Suprapubic skin (tissue), 4 donors: ENCODE measurements around the gene FLVCR1. TPM values are rescaled to one million over a fixed set of nuclear protein-coding genes. Genes with fewer than 3 reads are reported as not detected.

Experiments
- DNase-seq, 2 donors: peaks; one replicate each; pipeline ENCODE4 v3.0.0-alpha.2; 2019; ENCODE audit warnings: low spot score in 2 of 2
- H3K27ac ChIP-seq: fragments of 200-600 bp; sonication (generic); one replicate; pipeline ENCODE4 v1.5.1; 2019
- H3K27me3 ChIP-seq: fragments of 200-600 bp; sonication (generic); one replicate; pipeline ENCODE4 v1.5.1; 2019
- H3K36me3 ChIP-seq: fragments of 200-600 bp; sonication (generic); one replicate; pipeline ENCODE4 v1.5.1; 2019
- H3K4me1 ChIP-seq: fragments of 200-600 bp; sonication (generic); one replicate; pipeline ENCODE4 v1.5.1; 2019
- H3K4me3 ChIP-seq: fragments of 200-600 bp; sonication (generic); one replicate; pipeline ENCODE4 v1.5.1; 2019; ENCODE audit warnings: mild to moderate bottlenecking
- H3K9me3 ChIP-seq: fragments of 200-600 bp; sonication (generic); one replicate; pipeline ENCODE4 v1.5.1; 2019
- CTCF ChIP-seq, 2 donors: fragments of 200-600 bp in 1 of 2; fragments of 450-650 bp in 1 of 2; sonication (generic) in 1 of 2; IDR thresholded peaks; one replicate each; pipeline ENCODE4 v1.5.1; 2016 to 2019; ENCODE audit warnings: antibody characterized with exemption in 2 of 2, mild to moderate bottlenecking in 1 of 2, moderate library complexity in 1 of 2
- EP300 ChIP-seq: sonication (generic); formaldehyde crosslinking; IDR thresholded peaks from one replicate; pipeline ENCODE4 v1.6.1; 2017; ENCODE audit warnings: antibody characterized with exemption
- POLR2A ChIP-seq, 2 donors: fragments of 450-650 bp; IDR thresholded peaks; one replicate each; pipeline ENCODE4 v1.6.1; 2017; ENCODE audit warnings: antibody characterized with exemption in 2 of 2, mild to moderate bottlenecking in 2 of 2, moderate library complexity in 2 of 2
- POLR2AphosphoS5 ChIP-seq, 3 donors: sonication (generic); formaldehyde crosslinking; IDR thresholded peaks; one replicate each; pipeline ENCODE4 v1.6.1; 2017; ENCODE audit warnings: antibody characterized with exemption in 3 of 3
- WGBS: methylation state at CpG from one replicate; pipeline ENCODE4 v1.1.5; 2018; 5-methylcytosine and 5-hydroxymethylcytosine counted together
- total RNA-seq, 4 donors: library from RNA; depleted of rRNA; stranded (reverse); fragments of >200 nt; gene quantifications; one replicate each; pipeline ENCODE4 v1.1.0, GENCODE V29; 2016

FLVCR1 gene
- total RNA-seq, 4 donors from 2014 or later = 4.3 to 8.5 (median 6.3) TPM

DNA sequence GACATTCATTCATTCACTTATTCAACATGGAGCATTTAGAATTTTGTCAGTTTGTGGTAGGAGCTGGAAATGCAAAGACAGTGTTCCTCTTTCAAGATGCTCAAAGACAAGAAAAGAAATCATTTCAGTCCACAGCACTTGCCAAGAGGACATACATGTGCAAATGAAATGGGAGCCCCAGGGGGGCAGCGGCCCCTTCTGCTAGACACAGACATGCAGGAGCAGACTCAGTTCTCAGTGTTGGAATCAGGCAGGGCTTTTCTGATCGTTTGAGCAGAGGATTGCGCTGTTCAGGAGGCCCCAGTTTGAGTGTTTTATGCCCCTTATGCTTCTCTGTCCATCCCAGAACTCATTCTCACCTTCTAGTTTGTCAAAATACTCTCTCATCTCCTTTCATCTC, 56.7 kb downstream of the FLVCR1 start:
- DNase-seq = no peak
- H3K27me3 ChIP-seq = no peaks in the 10 kb centered on the region
- no peaks in the 10 kb centered on the region for H3K9me3 ChIP-seq
- WGBS = 61% methylated on average over 3 of the region's 3 CpGs
- no peak for TF ChIP-seq EP300
- no peak for TF ChIP-seq POLR2A (IDR thresholded peaks at IDR 0.05)
- no peak for TF ChIP-seq POLR2AphosphoS5 (IDR thresholded peaks at IDR 0.05)
- H3K4me3 ChIP-seq = no peak overlapping the region
- no peak overlapping the region for H3K27ac ChIP-seq
- no peaks in the 10 kb centered on the region for H3K36me3 ChIP-seq
- H3K4me1 ChIP-seq = peaks cover 9% of the 10 kb centered on the region

GRCh38 chr1:212915245-212916091, 57.4 kb downstream of the FLVCR1 start:
- Histone ChIP-seq H3K27ac (no peak overlapping the region), H3K4me3 (no peak overlapping the region), H3K9me3 (no peaks in the 10 kb centered on the region), H3K27me3 (no peaks in the 10 kb centered on the region), H3K36me3 (no peaks in the 10 kb centered on the region), H3K4me1 (peaks cover 9% of the 10 kb centered on the region)
- no peak for TF ChIP-seq POLR2A (IDR thresholded peaks at IDR 0.05)
- no peak for TF ChIP-seq CTCF (IDR thresholded peaks at IDR 0.05)
- no peak for TF ChIP-seq POLR2AphosphoS5 (IDR thresholded peaks at IDR 0.05)
- no peak for TF ChIP-seq EP300
- no peak for DNase-seq
- WGBS = 79% methylated on average over 12 of the region's 13 CpGs

- no peak overlapping the region for H3K27ac ChIP-seq
- TF ChIP-seq POLR2A (IDR thresholded peaks at IDR 0.05) (no peak), POLR2AphosphoS5 (IDR thresholded peaks at IDR 0.05) (no peak), EP300 (no peak), CTCF (IDR thresholded peaks at IDR 0.05) (no peak)
- H3K4me3 ChIP-seq = peak overlapping the region; percentile 26
- no peak for DNase-seq
- WGBS = 14% methylated on average over 23 of the region's 23 CpGs
- no peaks in the 10 kb centered on the region for H3K27me3 ChIP-seq
- H3K36me3 ChIP-seq = no peaks in the 10 kb centered on the region
- peaks cover 9% of the 10 kb centered on the region for H3K4me1 ChIP-seq
- H3K9me3 ChIP-seq = no peaks in the 10 kb centered on the region
These were observed 58.5 kb downstream of the FLVCR1 start for GRCh38 chr1:212916481-212917133.

DNA sequence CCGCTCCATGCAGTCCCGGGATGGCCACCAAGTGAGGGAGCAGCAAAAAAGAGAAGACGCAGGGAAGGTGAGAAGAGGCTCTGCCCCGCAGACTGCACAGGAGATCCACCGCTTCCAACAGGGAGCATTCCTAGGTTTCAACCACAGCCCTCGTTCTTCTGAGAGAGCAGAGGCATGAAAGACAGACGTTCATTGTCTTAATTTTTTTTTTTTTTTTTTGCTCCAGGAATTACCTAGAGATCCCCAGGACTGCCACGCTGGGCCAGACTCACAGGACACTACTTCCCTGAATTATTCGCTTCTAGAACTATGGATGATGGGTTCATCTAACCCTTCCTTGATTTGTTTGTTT, 59.0 kb downstream of the FLVCR1 start:
- Histone ChIP-seq H3K36me3 (no peaks in the 10 kb centered on the region), H3K4me3 (peak overlapping the region; percentile 26), H3K9me3 (no peaks in the 10 kb centered on the region), H3K4me1 (peaks cover 9% of the 10 kb centered on the region), H3K27ac (no peak overlapping the region), H3K27me3 (no peaks in the 10 kb centered on the region)
- TF ChIP-seq POLR2A (IDR thresholded peaks at IDR 0.05) (no peak), CTCF (IDR thresholded peaks at IDR 0.05) (no peak), EP300 (no peak), POLR2AphosphoS5 (IDR thresholded peaks at IDR 0.05) (no peak)
- 68% methylated on average over 9 of the region's 9 CpGs for WGBS
- no peak for DNase-seq

GRCh38 chr1:212917858-212918257, 59.8 kb downstream of the FLVCR1 start:
- Histone ChIP-seq H3K27ac (no peak overlapping the region), H3K27me3 (no peaks in the 10 kb centered on the region), H3K9me3 (no peaks in the 10 kb centered on the region), H3K36me3 (no peaks in the 10 kb centered on the region), H3K4me3 (no peak overlapping the region), H3K4me1 (peaks cover 9% of the 10 kb centered on the region)
- DNase-seq = no peak
- TF ChIP-seq POLR2AphosphoS5 (IDR thresholded peaks at IDR 0.05) (no peak), POLR2A (IDR thresholded peaks at IDR 0.05) (no peak), CTCF (IDR thresholded peaks at IDR 0.05) (no peak), EP300 (no peak)
- WGBS = 81% methylated on average over 5 of the region's 5 CpGs
